Esophagus muscularis mucosa (tissue), 4 donors: ENCODE results near the gene RNF217.

Experiments
- CTCF ChIP-seq, 3 experiments: fragments of 200-600 bp in 2 of 3; fragments of 450-650 bp in 1 of 3; sonication (generic) in 2 of 3; IDR thresholded peaks; one replicate each; pipeline ENCODE4 v1.5.1; 2017 to 2019; ENCODE audit warnings: antibody characterized with exemption in 3 of 3, mild to moderate bottlenecking in 2 of 3, moderate library complexity in 1 of 3
- EP300 ChIP-seq: sonication (generic); formaldehyde crosslinking; IDR thresholded peaks from one replicate; pipeline ENCODE4 v1.6.1; 2017; ENCODE audit warnings: antibody characterized with exemption
- POLR2AphosphoS5 ChIP-seq, 2 donors: sonication (generic); formaldehyde crosslinking; IDR thresholded peaks; one replicate each; pipeline ENCODE4 v1.6.1; 2017; ENCODE audit warnings: antibody characterized with exemption in 2 of 2

- TF ChIP-seq POLR2AphosphoS5 (IDR thresholded peaks at IDR 0.05) (no peak), CTCF (IDR thresholded peaks at IDR 0.05) (no peak), EP300 (no peak)
Measured at GRCh38 chr6:125058546-125058945, 96.3 kb downstream of the RNF217 start.
